HG03066 (cell line): ENCODE results near the gene METTL1.

ENCODE experiments used
- ATAC-seq: cut with Tn5 transposase; IDR thresholded peaks from one replicate; pipeline ENCODE4 v1.9.1; 2021; ENCODE audit warnings: low read depth; ENCODE audit not compliant: unreplicated experiment

The METTL1 gene

GRCh38 chr12:57755454-57756372 lies 16.2 kb downstream of the METTL1 start:
- no peak for ATAC-seq

- no peak for ATAC-seq
These were observed 16.8 kb downstream of the METTL1 start for GRCh38 chr12:57755194-57755453.

GRCh38 chr12:57754411-57755193 lies 17.3 kb downstream of the METTL1 start, which contains the start of gene MARCHF9:
TSS of gene MARCHF9 (plus strand) at chr12:57755103. CDS start at chr12:57755529, 426 bp downstream.
- peak; percentile 35 for ATAC-seq

- no peak for ATAC-seq
These were observed 18.1 kb downstream of the METTL1 start for GRCh38 chr12:57753756-57754337.

GRCh38 chr12:57752668-57753000 lies 19.3 kb downstream of the METTL1 start:
- ATAC-seq: no peak

- ATAC-seq: peak; percentile 62
These were observed 19.9 kb downstream of the METTL1 start, which contains the start of gene CDK4 for GRCh38 chr12:57751788-57752667. TSS of gene CDK4 (minus strand) at chr12:57752310. CDS start at chr12:57751717, 593 bp downstream.

GRCh38 chr12:57751432-57751787 lies 20.5 kb downstream of the METTL1 start:
- ATAC-seq: no peak

GRCh38 chr12:57750561-57751431 lies 21.1 kb downstream of the METTL1 start:
- no peak for ATAC-seq

- no peak for ATAC-seq
These were observed 22.8 kb downstream of the METTL1 start for GRCh38 chr12:57749061-57749460.

GRCh38 chr12:57746025-57746424 lies 25.9 kb downstream of the METTL1 start:
- ATAC-seq: no peak

- no peak for ATAC-seq
These were observed 26.4 kb downstream of the METTL1 start for GRCh38 chr12:57745485-57745881.

GRCh38 chr12:57744777-57745484 lies 27.0 kb downstream of the METTL1 start, which contains the start of gene TSPAN31:
TSS of gene TSPAN31 (plus strand) at chr12:57745039. CDS start at chr12:57745155, 116 bp downstream.
- ATAC-seq: peak; percentile 77

GRCh38 chr12:57744194-57744776 lies 27.6 kb downstream of the METTL1 start:
- peak; percentile 34 for ATAC-seq

- no peak for ATAC-seq
These were observed 28.1 kb downstream of the METTL1 start for GRCh38 chr12:57743769-57744168.

- ATAC-seq: peak; percentile 56
These were observed 29.8 kb downstream of the METTL1 start for GRCh38 chr12:57741844-57742738.

- no peak for ATAC-seq
These were observed 30.5 kb downstream of the METTL1 start for GRCh38 chr12:57741413-57741789.

- ATAC-seq: no peak
These were observed 31.1 kb downstream of the METTL1 start for GRCh38 chr12:57740656-57741412.
